HEK293 (cell line): ENCODE measurements around the gene LILRB1.

Experiments
- CTCF ChIA-PET: fragments of 350-600 bp; formaldehyde crosslinking; extraction: SDS; loops from one replicate; lab custom pipeline; 2021; ENCODE audit warnings: antibody characterized with exemption; lab: Yijun Ruan, JAX
- POLR2A ChIA-PET: fragments of 300-600 bp; formaldehyde crosslinking; extraction: SDS; loops from one replicate; lab custom pipeline; 2020; ENCODE audit warnings: antibody characterized with exemption, inconsistent platforms; lab: Yijun Ruan, JAX
- H3K27ac ChIP-seq: fragments of 200-500 bp; sonication (Bioruptor generic); 2 replicates; pipeline ENCODE4 v1.5.1; 2014; ENCODE audit warnings: low read depth, low read length, control low read depth, inconsistent platforms; ENCODE audit errors: extremely low read depth
- H3K36me3 ChIP-seq, 2 experiments: fragments of 200-500 bp in 1 of 2; sonication (Bioruptor generic) in 1 of 2; 1 replicate in 1 of 2; 2 replicates in 1 of 2; pipeline ENCODE4 v1.5.1; 2014 to 2017; ENCODE audit warnings: inconsistent platforms in 2 of 2, low read length in 2 of 2; ENCODE audit not compliant: control insufficient read depth in 2 of 2, insufficient read depth in 1 of 2
- H3K4me1 ChIP-seq: fragments of 200-500 bp; sonication (Bioruptor generic); 2 replicates; pipeline ENCODE4 v1.5.1; 2014; ENCODE audit warnings: mild to moderate bottlenecking, low read length, inconsistent platforms; ENCODE audit not compliant: control insufficient read depth, insufficient read depth
- H3K4me3 ChIP-seq: 2 replicates; pipeline ENCODE4 v1.5.1; 2011; ENCODE audit warnings: low read depth, mild to moderate bottlenecking, control low read depth, low read length, moderate library complexity
- H3K9me3 ChIP-seq: fragments of 200-500 bp; sonication (Bioruptor generic); 2 replicates; pipeline ENCODE4 v1.5.1; 2014; ENCODE audit warnings: low read depth, low read length, inconsistent platforms; ENCODE audit not compliant: control insufficient read depth, insufficient read depth
- GFI1B ChIP-seq: fragments of 450-650 bp; formaldehyde crosslinking; IDR thresholded peaks from 2 replicates; pipeline ENCODE4 v1.5.1; 2016; ENCODE audit warnings: missing biosample characterization, missing genetic modification characterization
- GLI4 ChIP-seq: fragments of 450-650 bp; formaldehyde crosslinking; IDR thresholded peaks from 2 replicates; pipeline ENCODE4 v1.5.1; 2016; ENCODE audit warnings: missing biosample characterization, missing genetic modification characterization
- HOXD13 ChIP-seq: sonication (generic); formaldehyde crosslinking; IDR thresholded peaks from 2 replicates; pipeline ENCODE4 v1.8.0; 2022; ENCODE audit warnings: missing genetic modification reagents, borderline replicate concordance
- MYNN ChIP-seq: fragments of 450-650 bp; formaldehyde crosslinking; IDR thresholded peaks from 2 replicates; pipeline ENCODE4 v1.5.1; 2016; ENCODE audit warnings: missing biosample characterization, missing genetic modification characterization, borderline replicate concordance
- SALL2 ChIP-seq: fragments of 450-650 bp; formaldehyde crosslinking; IDR thresholded peaks from 2 replicates; pipeline ENCODE4 v1.5.0; 2017; ENCODE audit warnings: missing biosample characterization, mild to moderate bottlenecking, missing genetic modification characterization, borderline replicate concordance
- SP3 ChIP-seq: fragments of 450-650 bp; formaldehyde crosslinking; IDR thresholded peaks from 2 replicates; pipeline ENCODE4 v1.5.1; 2016; ENCODE audit warnings: missing biosample characterization, missing genetic modification characterization
- YY2 ChIP-seq: fragments of 450-650 bp; formaldehyde crosslinking; IDR thresholded peaks from 2 replicates; pipeline ENCODE4 v1.5.1; 2016; ENCODE audit warnings: missing biosample characterization, missing genetic modification characterization
- ZBTB17 ChIP-seq: fragments of 450-650 bp; formaldehyde crosslinking; IDR thresholded peaks from 2 replicates; pipeline ENCODE4 v1.5.1; 2016; ENCODE audit warnings: missing biosample characterization, missing genetic modification characterization
- ZFP41 ChIP-seq: fragments of 450-650 bp; formaldehyde crosslinking; IDR thresholded peaks from 2 replicates; pipeline ENCODE4 v1.5.1; 2016; ENCODE audit warnings: missing biosample characterization, missing genetic modification characterization, borderline replicate concordance
- ZNF112 ChIP-seq: fragments of 450-650 bp; formaldehyde crosslinking; IDR thresholded peaks from 2 replicates; pipeline ENCODE4 v1.5.0; 2017; ENCODE audit warnings: missing biosample characterization, missing genetic modification characterization
- ZNF114 ChIP-seq: fragments of 450-650 bp; formaldehyde crosslinking; IDR thresholded peaks from 2 replicates; pipeline ENCODE4 v1.5.0; 2017; ENCODE audit warnings: missing biosample characterization, missing genetic modification characterization
- ZNF132 ChIP-seq: fragments of 450-650 bp; formaldehyde crosslinking; IDR thresholded peaks from 2 replicates; pipeline ENCODE4 v1.5.1; 2017; ENCODE audit warnings: missing biosample characterization, missing genetic modification characterization, borderline replicate concordance
- ZNF169 ChIP-seq: fragments of 450-650 bp; formaldehyde crosslinking; IDR thresholded peaks from 2 replicates; pipeline ENCODE4 v1.5.1; 2016; ENCODE audit warnings: missing biosample characterization, missing genetic modification characterization
- ZNF248 ChIP-seq: fragments of 450-650 bp; formaldehyde crosslinking; IDR thresholded peaks from 2 replicates; pipeline ENCODE4 v1.5.1; 2017; ENCODE audit warnings: missing biosample characterization, missing genetic modification characterization
- ZNF394 ChIP-seq: fragments of 450-650 bp; formaldehyde crosslinking; IDR thresholded peaks from 2 replicates; pipeline ENCODE4 v1.5.1; 2016; ENCODE audit warnings: missing biosample characterization, missing genetic modification characterization, mild to moderate bottlenecking, moderate library complexity, borderline replicate concordance
- ZNF701 ChIP-seq: fragments of 450-650 bp; formaldehyde crosslinking; IDR thresholded peaks from 2 replicates; pipeline ENCODE4 v1.5.1; 2016; ENCODE audit warnings: missing biosample characterization, missing genetic modification characterization
- ZNF837 ChIP-seq: fragments of 450-650 bp; formaldehyde crosslinking; IDR thresholded peaks from 2 replicates; pipeline ENCODE4 v1.5.1; 2016; ENCODE audit warnings: missing biosample characterization, missing genetic modification characterization
- TF ChIP-seq, protein P1 (sequence below): fragments of 450-650 bp; formaldehyde crosslinking; IDR thresholded peaks from 2 replicates; pipeline ENCODE4 v1.5.1; 2016; ENCODE audit warnings: missing biosample characterization, missing genetic modification characterization
- TF ChIP-seq, protein P2 (sequence below): fragments of 450-650 bp; formaldehyde crosslinking; IDR thresholded peaks from 2 replicates; pipeline ENCODE4 v1.5.1; 2016; ENCODE audit warnings: missing biosample characterization, missing genetic modification characterization
- TF ChIP-seq, protein P3 (sequence below): fragments of 450-650 bp; formaldehyde crosslinking; IDR thresholded peaks from 2 replicates; pipeline ENCODE4 v1.5.1; 2016; ENCODE audit warnings: missing biosample characterization, missing genetic modification characterization
- TF ChIP-seq, protein P4 (sequence below): fragments of 450-650 bp; formaldehyde crosslinking; IDR thresholded peaks from 2 replicates; pipeline ENCODE4 v1.5.1; 2016; ENCODE audit warnings: missing biosample characterization, missing genetic modification characterization

Gene LILRB1

DNA sequence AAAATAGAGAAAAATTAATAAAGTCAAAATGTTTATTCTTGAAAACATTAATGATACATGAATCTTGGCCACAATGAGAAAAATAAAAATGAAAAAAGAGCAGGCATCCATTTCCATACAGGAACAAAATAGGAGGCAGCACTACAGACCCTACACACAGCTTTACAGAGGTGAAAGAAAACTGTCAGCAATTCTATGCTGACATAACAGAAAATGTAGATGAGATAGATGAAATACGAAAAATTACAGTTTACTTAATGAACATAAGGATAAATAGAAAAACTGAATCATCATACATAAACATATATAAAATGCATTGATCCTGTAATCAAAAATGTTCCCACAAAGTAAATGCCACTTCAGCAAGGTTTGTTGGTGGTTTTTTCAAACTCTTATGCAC lies 38.1 kb downstream of the LILRB1 start:
- no peak for TF ChIP-seq ZFP41
- POLR2A ChIA-PET, result no interaction called here
- H3K9me3 ChIP-seq, result no peaks in the 10 kb centered on the region
- no peak overlapping the region for H3K4me3 ChIP-seq
- H3K36me3 ChIP-seq, result no peaks in the 10 kb centered on the region
- no peaks in the 10 kb centered on the region for H3K4me1 ChIP-seq
- CTCF ChIA-PET, result interaction anchor here (0.7 to 1.7 kb wide), 4 partner anchors 9 to 190 kb away, joined by 3 to 5 read pairs (median 4); no protein-coding TSS in a partner anchor
- no peak overlapping the region for H3K27ac ChIP-seq

DNA sequence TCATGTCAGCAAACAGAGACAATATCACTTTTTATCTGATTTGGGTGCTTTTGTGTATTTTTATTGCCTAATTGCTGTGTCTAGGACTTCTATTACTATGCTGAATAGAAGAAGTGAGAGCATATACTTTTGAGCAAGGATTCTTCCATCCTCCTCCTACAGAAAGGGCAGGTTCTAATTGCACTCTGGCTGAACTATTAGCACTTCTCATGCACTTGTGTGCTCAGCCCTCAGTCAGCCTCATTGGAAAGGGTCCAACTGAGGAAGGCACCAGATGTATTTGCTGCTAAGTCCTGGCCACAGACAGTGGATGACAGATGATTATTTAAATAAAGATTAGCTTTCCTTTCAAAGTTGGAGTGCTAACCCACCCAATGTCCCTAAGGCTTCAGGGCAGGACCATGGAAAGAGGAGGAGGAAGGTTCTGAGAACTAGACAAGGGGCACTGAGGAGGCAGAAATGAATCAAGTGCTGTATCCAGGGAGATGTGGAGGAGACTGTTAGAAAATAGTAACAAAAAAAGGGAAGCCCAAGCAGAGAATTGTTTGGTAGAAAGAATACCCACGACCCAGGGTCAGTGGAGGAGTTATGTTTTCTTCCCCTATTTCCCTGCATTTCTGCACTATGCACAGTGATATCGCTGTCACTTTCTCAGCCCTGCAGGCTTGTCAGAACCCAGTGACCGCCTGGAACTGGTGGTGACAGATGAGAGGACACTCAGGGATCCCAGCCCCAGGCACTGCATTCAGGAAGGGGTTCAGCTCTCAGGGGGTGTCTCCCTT lies 40.5 kb downstream of the LILRB1 start:
- no peak for TF ChIP-seq SP3 (tag by site-specific recombination)
- TF ChIP-seq, protein P1, sequence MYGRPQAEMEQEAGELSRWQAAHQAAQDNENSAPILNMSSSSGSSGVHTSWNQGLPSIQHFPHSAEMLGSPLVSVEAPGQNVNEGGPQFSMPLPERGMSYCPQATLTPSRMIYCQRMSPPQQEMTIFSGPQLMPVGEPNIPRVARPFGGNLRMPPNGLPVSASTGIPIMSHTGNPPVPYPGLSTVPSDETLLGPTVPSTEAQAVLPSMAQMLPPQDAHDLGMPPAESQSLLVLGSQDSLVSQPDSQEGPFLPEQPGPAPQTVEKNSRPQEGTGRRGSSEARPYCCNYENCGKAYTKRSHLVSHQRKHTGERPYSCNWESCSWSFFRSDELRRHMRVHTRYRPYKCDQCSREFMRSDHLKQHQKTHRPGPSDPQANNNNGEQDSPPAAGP (tag by site-specific recombination), result no peak
- Histone ChIP-seq H3K4me1 (no peaks in the 10 kb centered on the region), H3K27ac (no peak overlapping the region), H3K36me3 (no peaks in the 10 kb centered on the region), H3K9me3 (no peaks in the 10 kb centered on the region), H3K4me3 (no peak overlapping the region)
- ChIA-PET POLR2A (no interaction called here), CTCF (interaction anchor here (0.6 to 7.0 kb wide), 4 partner anchors 13 to 896 kb away, joined by 3 to 65 read pairs (median 3); no protein-coding TSS in a partner anchor)

DNA sequence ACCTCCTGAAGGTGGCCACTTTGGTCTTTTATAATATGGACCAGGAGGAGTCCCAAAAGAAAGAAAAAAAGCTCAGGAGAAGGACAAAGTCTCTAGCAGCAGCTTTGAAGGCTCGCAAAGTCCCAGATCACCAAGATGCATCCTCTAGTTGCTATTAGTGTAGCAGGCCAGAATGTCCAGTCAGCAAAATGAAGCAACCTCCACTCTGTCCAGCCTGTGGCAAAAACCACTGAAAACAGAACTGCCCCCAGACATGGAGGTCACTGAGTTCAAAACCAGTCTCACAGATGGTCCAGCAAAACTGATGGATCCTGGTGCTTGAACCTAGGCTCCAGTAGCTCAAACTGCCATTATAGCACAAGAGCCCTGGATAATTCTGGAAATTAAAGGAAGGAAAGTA lies 42.9 kb downstream of the LILRB1 start:
- ChIA-PET POLR2A (no interaction called here), CTCF (interaction anchor here (0.6 to 7.0 kb wide), 18 partner anchors 9 to 1244 kb away, joined by 3 to 65 read pairs (median 8); partner anchors contain the start of gene DNAAF3)
- TF ChIP-seq ZBTB17 (tag by site-specific recombination), result no peak
- no peak for TF ChIP-seq YY2 (tag by site-specific recombination)
- TF ChIP-seq ZNF248, result no peak
- TF ChIP-seq ZFP41, result no peak
- TF ChIP-seq SALL2 (tag by site-specific recombination), result no peak
- TF ChIP-seq GFI1B (tag by site-specific recombination), result no peak
- TF ChIP-seq GLI4 (tag by site-specific recombination), result no peak
- no peak for TF ChIP-seq MYNN (tag by site-specific recombination)
- no peak for TF ChIP-seq ZNF837 (tag by site-specific recombination)
- TF ChIP-seq ZNF132 (tag by site-specific recombination), result no peak
- TF ChIP-seq ZNF701 (tag by site-specific recombination), result no peak
- TF ChIP-seq, protein P2, sequence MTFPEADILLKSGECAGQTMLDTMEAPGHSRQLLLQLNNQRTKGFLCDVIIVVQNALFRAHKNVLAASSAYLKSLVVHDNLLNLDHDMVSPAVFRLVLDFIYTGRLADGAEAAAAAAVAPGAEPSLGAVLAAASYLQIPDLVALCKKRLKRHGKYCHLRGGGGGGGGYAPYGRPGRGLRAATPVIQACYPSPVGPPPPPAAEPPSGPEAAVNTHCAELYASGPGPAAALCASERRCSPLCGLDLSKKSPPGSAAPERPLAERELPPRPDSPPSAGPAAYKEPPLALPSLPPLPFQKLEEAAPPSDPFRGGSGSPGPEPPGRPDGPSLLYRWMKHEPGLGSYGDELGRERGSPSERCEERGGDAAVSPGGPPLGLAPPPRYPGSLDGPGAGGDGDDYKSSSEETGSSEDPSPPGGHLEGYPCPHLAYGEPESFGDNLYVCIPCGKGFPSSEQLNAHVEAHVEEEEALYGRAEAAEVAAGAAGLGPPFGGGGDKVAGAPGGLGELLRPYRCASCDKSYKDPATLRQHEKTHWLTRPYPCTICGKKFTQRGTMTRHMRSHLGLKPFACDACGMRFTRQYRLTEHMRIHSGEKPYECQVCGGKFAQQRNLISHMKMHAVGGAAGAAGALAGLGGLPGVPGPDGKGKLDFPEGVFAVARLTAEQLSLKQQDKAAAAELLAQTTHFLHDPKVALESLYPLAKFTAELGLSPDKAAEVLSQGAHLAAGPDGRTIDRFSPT (tag by site-specific recombination), result no peak
- TF ChIP-seq, protein P3, sequence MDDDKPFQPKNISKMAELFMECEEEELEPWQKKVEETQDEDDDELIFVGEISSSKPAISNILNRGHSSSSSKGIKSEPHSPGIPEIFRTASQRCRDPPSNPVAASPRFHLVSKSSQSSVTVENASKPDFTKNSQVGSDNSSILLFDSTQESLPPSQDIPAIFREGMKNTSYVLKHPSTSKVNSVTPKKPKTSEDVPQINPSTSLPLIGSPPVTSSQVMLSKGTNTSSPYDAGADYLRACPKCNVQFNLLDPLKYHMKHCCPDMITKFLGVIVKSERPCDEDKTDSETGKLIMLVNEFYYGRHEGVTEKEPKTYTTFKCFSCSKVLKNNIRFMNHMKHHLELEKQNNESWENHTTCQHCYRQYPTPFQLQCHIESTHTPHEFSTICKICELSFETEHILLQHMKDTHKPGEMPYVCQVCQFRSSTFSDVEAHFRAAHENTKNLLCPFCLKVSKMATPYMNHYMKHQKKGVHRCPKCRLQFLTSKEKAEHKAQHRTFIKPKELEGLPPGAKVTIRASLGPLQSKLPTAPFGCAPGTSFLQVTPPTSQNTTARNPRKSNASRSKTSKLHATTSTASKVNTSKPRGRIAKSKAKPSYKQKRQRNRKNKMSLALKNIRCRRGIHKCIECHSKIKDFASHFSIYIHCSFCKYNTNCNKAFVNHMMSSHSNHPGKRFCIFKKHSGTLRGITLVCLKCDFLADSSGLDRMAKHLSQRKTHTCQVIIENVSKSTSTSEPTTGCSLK (tag by site-specific recombination), result no peak
- no peak for TF ChIP-seq ZNF114 (tag by site-specific recombination)
- no peak for TF ChIP-seq ZNF112 (tag by site-specific recombination)
- TF ChIP-seq ZNF169 (tag by site-specific recombination), result no peak
- TF ChIP-seq ZNF394 (tag by site-specific recombination), result no peak
- no peak for TF ChIP-seq HOXD13 (CRISPR knock-in tag)
- TF ChIP-seq, protein P4, sequence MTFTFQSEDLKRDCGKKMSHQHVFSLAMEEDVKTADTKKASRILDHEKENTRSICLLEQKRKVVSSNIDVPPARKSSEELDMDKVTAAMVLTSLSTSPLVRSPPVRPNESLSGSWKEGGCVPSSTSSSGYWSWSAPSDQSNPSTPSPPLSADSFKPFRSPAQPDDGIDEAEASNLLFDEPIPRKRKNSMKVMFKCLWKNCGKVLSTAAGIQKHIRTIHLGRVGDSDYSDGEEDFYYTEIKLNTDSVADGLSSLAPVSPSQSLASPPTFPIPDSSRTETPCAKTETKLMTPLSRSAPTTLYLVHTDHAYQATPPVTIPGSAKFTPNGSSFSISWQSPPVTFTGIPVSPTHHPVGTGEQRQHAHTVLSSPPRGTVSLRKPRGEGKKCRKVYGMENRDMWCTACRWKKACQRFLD (tag by site-specific recombination), result no peak
- Histone ChIP-seq H3K4me1 (no peaks in the 10 kb centered on the region), H3K36me3 (no peaks in the 10 kb centered on the region), H3K9me3 (no peaks in the 10 kb centered on the region), H3K4me3 (no peak overlapping the region), H3K27ac (no peak overlapping the region)
